Gastrocnemius medialis (tissue), 4 donors: ENCODE measurements around the gene KCNQ5.

Experiments used
- POLR2A ChIP-seq, 2 donors: fragments of 450-650 bp; IDR thresholded peaks; one replicate each; pipeline ENCODE4 v1.6.1; 2017; ENCODE audit warnings: antibody characterized with exemption in 2 of 2, mild to moderate bottlenecking in 2 of 2, moderate library complexity in 2 of 2
- TF ChIP-seq, protein P1 (sequence below), 5 experiments: fragments of 450-650 bp in 3 of 5; fragments of 200-600 bp in 2 of 5; sonication (generic) in 2 of 5; IDR thresholded peaks in 4 of 5; conservative IDR thresholded peaks in 1 of 5; 1 replicate in 4 of 5; 2 replicates in 1 of 5; pipeline ENCODE4 v1.5.1; 2016 to 2019; ENCODE audit warnings: antibody characterized with exemption in 5 of 5, mild to moderate bottlenecking in 3 of 5, moderate library complexity in 3 of 5

GRCh38 chr6:72676995-72677394, 55.1 kb downstream of the KCNQ5 start:
- TF ChIP-seq, protein P1, sequence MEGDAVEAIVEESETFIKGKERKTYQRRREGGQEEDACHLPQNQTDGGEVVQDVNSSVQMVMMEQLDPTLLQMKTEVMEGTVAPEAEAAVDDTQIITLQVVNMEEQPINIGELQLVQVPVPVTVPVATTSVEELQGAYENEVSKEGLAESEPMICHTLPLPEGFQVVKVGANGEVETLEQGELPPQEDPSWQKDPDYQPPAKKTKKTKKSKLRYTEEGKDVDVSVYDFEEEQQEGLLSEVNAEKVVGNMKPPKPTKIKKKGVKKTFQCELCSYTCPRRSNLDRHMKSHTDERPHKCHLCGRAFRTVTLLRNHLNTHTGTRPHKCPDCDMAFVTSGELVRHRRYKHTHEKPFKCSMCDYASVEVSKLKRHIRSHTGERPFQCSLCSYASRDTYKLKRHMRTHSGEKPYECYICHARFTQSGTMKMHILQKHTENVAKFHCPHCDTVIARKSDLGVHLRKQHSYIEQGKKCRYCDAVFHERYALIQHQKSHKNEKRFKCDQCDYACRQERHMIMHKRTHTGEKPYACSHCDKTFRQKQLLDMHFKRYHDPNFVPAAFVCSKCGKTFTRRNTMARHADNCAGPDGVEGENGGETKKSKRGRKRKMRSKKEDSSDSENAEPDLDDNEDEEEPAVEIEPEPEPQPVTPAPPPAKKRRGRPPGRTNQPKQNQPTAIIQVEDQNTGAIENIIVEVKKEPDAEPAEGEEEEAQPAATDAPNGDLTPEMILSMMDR (IDR thresholded peaks at IDR 0.05 in 4 of 5, conservative IDR thresholded peaks at IDR 0.05 in 1 of 5) = no peak
- TF ChIP-seq POLR2A (IDR thresholded peaks at IDR 0.05) = no peak
